A549 (cell line): Measurements from ENCODE around the gene SHOC1. TPM values are rescaled to one million over a fixed set of nuclear protein-coding genes. Genes with fewer than 3 reads are reported as not detected.

ENCODE experiments used
- ATAC-seq, 2 experiments: fragments of 200-7000 bp in 1 of 2; fragments of >200 bp in 1 of 2; cut with Nextera tagmentation in 1 of 2; cut with Tn5 transposase in 1 of 2; 3 replicates each; pipeline versions ENCODE4 v1.8.0 to v1.9.1; 2018 to 2020; ENCODE audit warnings: mild to moderate bottlenecking in 1 of 2, moderate library complexity in 1 of 2
- CTCF ChIA-PET: fragments of 300-600 bp; sonication (Branson Sonifier 250); formaldehyde crosslinking; extraction: SDS; loops from one replicate; lab custom pipeline; 2021; ENCODE audit warnings: antibody characterized with exemption, inconsistent platforms; lab: Yijun Ruan, JAX
- POLR2A ChIA-PET: fragments of 350-600 bp; formaldehyde crosslinking; extraction: SDS; loops from one replicate; lab custom pipeline; 2021; ENCODE audit warnings: antibody characterized with exemption, inconsistent platforms; lab: Yijun Ruan, JAX
- DNase-seq, 2 experiments: peaks; one replicate each; pipeline versions ENCODE4 v3.0.0 to v3.0.0-alpha.2; 2011 to 2016; ENCODE audit warnings: low read depth in 1 of 2, low spot score in 1 of 2
- FAIRE-seq: peaks from 2 replicates; lab custom pipeline; 2011; peaks lifted over from hg19 to GRCh38; lab: Jason Lieb, UNC
- H3K27ac ChIP-seq, 2 experiments: fragments of >200 bp; sonication (Bioruptor Twin); formaldehyde crosslinking; 3 replicates each; pipeline ENCODE4 v1.5.1; 2016 to 2017
- H3K4me1 ChIP-seq: fragments of >200 bp; sonication (Bioruptor Twin); formaldehyde crosslinking; 3 replicates; pipeline ENCODE4 v1.6.1; 2016
- H3K4me2 ChIP-seq: fragments of >200 bp; sonication (Bioruptor Twin); formaldehyde crosslinking; 3 replicates; pipeline ENCODE4 v1.6.1; 2016
- H3K4me3 ChIP-seq: fragments of >200 bp; sonication (Bioruptor Twin); formaldehyde crosslinking; 3 replicates; pipeline ENCODE4 v1.5.1; 2016
- H3K9me3 ChIP-seq: fragments of >200 bp; sonication (Bioruptor Twin); formaldehyde crosslinking; 3 replicates; pipeline ENCODE4 v1.6.1; 2016
- BHLHE40 ChIP-seq: IDR thresholded peaks from 2 replicates; pipeline ENCODE4 v1.6.1; 2012; ENCODE audit warnings: low read depth, low read length, inconsistent platforms
- CBX8 ChIP-seq: fragments of 200-600 bp; sonication (generic); IDR thresholded peaks from 2 replicates; pipeline ENCODE4 v1.6.1; 2016
- CEBPB ChIP-seq, 2 experiments: fragments of >200 bp in 1 of 2; sonication (Bioruptor Twin) in 1 of 2; formaldehyde crosslinking in 1 of 2; IDR thresholded peaks; 2 replicates each; pipeline ENCODE4 v1.6.1; 2012 to 2016
- CHD2 ChIP-seq: fragments of 150-350 bp; IDR thresholded peaks from 2 replicates; pipeline ENCODE4 v1.6.1; 2014; ENCODE audit warnings: low read length; ENCODE audit not compliant: partially characterized antibody
- E2F6 ChIP-seq: IDR thresholded peaks from 2 replicates; pipeline ENCODE4 v1.6.1; 2012; ENCODE audit warnings: low read depth, borderline replicate concordance
- FOXS1 ChIP-seq: fragments of 250-450 bp; sonication (Bioruptor Pico); IDR thresholded peaks from 2 replicates; pipeline ENCODE4 v1.5.0; 2020; ENCODE audit warnings: mild to moderate bottlenecking, moderate library complexity
- HDAC2 ChIP-seq: fragments of 200-600 bp; sonication (generic); IDR thresholded peaks from 2 replicates; pipeline ENCODE4 v1.6.1; 2016
- HES2 ChIP-seq: fragments of >200 bp; sonication (Bioruptor Twin); formaldehyde crosslinking; IDR thresholded peaks from 2 replicates; pipeline ENCODE4 v1.6.1; 2016
- HOXA7 ChIP-seq: fragments of 250-450 bp; sonication (Bioruptor Pico); IDR thresholded peaks from 2 replicates; pipeline ENCODE4 v1.5.0; 2020; ENCODE audit warnings: mild to moderate bottlenecking, moderate library complexity
- HOXB13 ChIP-seq: fragments of 250-450 bp; sonication (Bioruptor Pico); IDR thresholded peaks from 2 replicates; pipeline ENCODE4 v1.5.0; 2020; ENCODE audit warnings: low read depth, mild to moderate bottlenecking, moderate library complexity
- MAX ChIP-seq: IDR thresholded peaks from 2 replicates; pipeline ENCODE4 v1.6.1; 2012
- MYC ChIP-seq: IDR thresholded peaks from 2 replicates; pipeline ENCODE4 v1.6.1; 2012; ENCODE audit warnings: mild to moderate bottlenecking, inconsistent platforms, low read length, improper control_type of control experiment, borderline replicate concordance
- NFE2L2 ChIP-seq: fragments of 150-350 bp; conservative IDR thresholded peaks from 2 replicates; pipeline ENCODE4 v1.6.1; 2014; ENCODE audit warnings: low read length
- PBX3 ChIP-seq: IDR thresholded peaks from 2 replicates; pipeline ENCODE4 v1.6.1; 2012
- RAD21 ChIP-seq, 2 experiments: fragments of >200 bp in 1 of 2; sonication (Bioruptor Twin) in 1 of 2; formaldehyde crosslinking in 1 of 2; IDR thresholded peaks in 1 of 2; conservative IDR thresholded peaks in 1 of 2; 2 replicates in 1 of 2; 3 replicates in 1 of 2; pipeline ENCODE4 v1.6.1; 2012 to 2018; ENCODE audit warnings: inconsistent platforms in 1 of 2
- RNF2 ChIP-seq: fragments of 200-600 bp; sonication (generic); IDR thresholded peaks from 2 replicates; pipeline ENCODE4 v1.6.1; 2016; ENCODE audit warnings: low read depth, mild to moderate bottlenecking, antibody characterized with exemption, moderate library complexity, borderline replicate concordance
- TFCP2L1 ChIP-seq: fragments of 250-450 bp; sonication (Bioruptor Pico); IDR thresholded peaks from 2 replicates; pipeline ENCODE4 v1.5.0; 2021; ENCODE audit warnings: mild to moderate bottlenecking
- TP53 ChIP-seq: fragments of 250-450 bp; sonication (Bioruptor Pico); IDR thresholded peaks from 2 replicates; pipeline ENCODE4 v1.5.0; 2021; ENCODE audit warnings: mild to moderate bottlenecking, moderate library complexity
- ZFP36 ChIP-seq: fragments of 450-650 bp; IDR thresholded peaks from 2 replicates; pipeline ENCODE4 v1.6.1; 2014; ENCODE audit warnings: borderline replicate concordance; ENCODE audit not compliant: partially characterized antibody
- ZSCAN20 ChIP-seq: fragments of 250-450 bp; sonication (Bioruptor Pico); IDR thresholded peaks from 2 replicates; pipeline ENCODE4 v1.8.0; 2022; ENCODE audit warnings: mild to moderate bottlenecking, moderate library complexity
- WGBS: methylation state at CpG from one replicate; pipeline ENCODE4 v1.1.6; 2017; ENCODE audit errors: missing lambda C conversion rate; 5-methylcytosine and 5-hydroxymethylcytosine counted together
- polyA plus RNA-seq, 4 experiments: library from polyadenylated mRNA; depleted of rRNA in 3 of 4; stranded (reverse); fragments of >200 nt; fragmentation: RNase III in 1 of 4; extraction: RNeasy Plus Mini Kit Qiagen cat#74134 plus additional on column Dnase treatment in 1 of 4; gene quantifications; 2 replicates in 3 of 4; 3 replicates in 1 of 4; pipeline ENCODE4 v1.2.3, GENCODE V29; 2011 to 2017

Gene SHOC1
- polyA plus RNA-seq, 2 of the 4 experiments (the other 2 are of a cell fraction) = not detected

GRCh38 chr9:111819360-111819759, 24.6 kb upstream of the SHOC1 start:
- Histone ChIP-seq H3K9me3 (no peaks in the 10 kb centered on the region), H3K4me1 (no peaks in the 10 kb centered on the region), H3K27ac (no peak overlapping the region), H3K4me2 (no peak overlapping the region), H3K4me3 (no peak overlapping the region)
- CTCF ChIA-PET = interaction anchor here (0.6 kb wide), 1 partner anchor 255 kb away, joined by 3 read pairs; no protein-coding TSS in a partner anchor
- TF ChIP-seq ZSCAN20 (CRISPR knock-in tag) = no peak
- TF ChIP-seq HOXB13 (CRISPR knock-in tag) = no peak
- 86% methylated on average over 1 of the region's 1 CpG for WGBS
- POLR2A ChIA-PET = no interaction called here
- FAIRE-seq (no peak), DNase-seq (no peak), ATAC-seq (no peak)

GRCh38 chr9:111815285-111816070, 20.7 kb upstream of the SHOC1 start:
- no peak overlapping the region for H3K4me3 ChIP-seq
- POLR2A ChIA-PET = no interaction called here
- CTCF ChIA-PET = no interaction called here

GRCh38 chr9:111812337-111812736, 17.6 kb upstream of the SHOC1 start:
- TF ChIP-seq RNF2 (no peak), HES2 (no peak), MYC (no peak), HDAC2 (no peak), CHD2 (no peak), MAX (no peak)
- Histone ChIP-seq H3K4me3 (no peak overlapping the region), H3K27ac (no peak overlapping the region), H3K4me1 (no peaks in the 10 kb centered on the region), H3K9me3 (no peaks in the 10 kb centered on the region), H3K4me2 (no peak overlapping the region)
- DNase-seq (no peak), FAIRE-seq (no peak), ATAC-seq (no peak)
- ChIA-PET CTCF (no interaction called here), POLR2A (no interaction called here)
- 78% methylated on average over 3 of the region's 3 CpGs for WGBS

More at GRCh38 chr9:111815285-111816070, 20.7 kb upstream of the SHOC1 start:
- Histone ChIP-seq H3K27ac (no peak overlapping the region), H3K4me2 (no peak overlapping the region), H3K9me3 (no peaks in the 10 kb centered on the region), H3K4me1 (no peaks in the 10 kb centered on the region)
- ATAC-seq (no peak), DNase-seq (no peak), FAIRE-seq (no peak)
- no peak for TF ChIP-seq E2F6
- TF ChIP-seq ZFP36 = no peak
- no peak for TF ChIP-seq CBX8
- TF ChIP-seq HOXA7 = no peak
- no peak for TF ChIP-seq MAX
- TF ChIP-seq TP53 (CRISPR knock-in tag) = no peak
- no peak for TF ChIP-seq PBX3
- no peak for TF ChIP-seq FOXS1
- TF ChIP-seq NFE2L2 = no peak
- no peak for TF ChIP-seq BHLHE40
- TF ChIP-seq TFCP2L1 = no peak
- TF ChIP-seq RAD21 (conservative IDR thresholded peaks at IDR 0.05 in 1 of 2, IDR thresholded peaks at IDR 0.05 in 1 of 2) = no peak
- TF ChIP-seq CEBPB (IDR thresholded peaks at IDR 0.05) = no peak
- WGBS = 89% methylated on average over 7 of the region's 7 CpGs
